PC-9 (cell line): Measurements from ENCODE around the gene GNMT.

Experiments used
- EZH2 ChIP-seq: fragments of 200-600 bp; sonication (generic); IDR thresholded peaks from 2 replicates; pipeline ENCODE4 v1.8.0; 2017; ENCODE audit warnings: antibody characterized with exemption, low read depth
- TF ChIP-seq, protein P1 (sequence below): fragments of 200-600 bp; sonication (generic); conservative IDR thresholded peaks from 2 replicates; pipeline ENCODE4 v1.6.1; 2017; ENCODE audit warnings: mixed run types, antibody characterized with exemption, mild to moderate bottlenecking, moderate library complexity

DNA sequence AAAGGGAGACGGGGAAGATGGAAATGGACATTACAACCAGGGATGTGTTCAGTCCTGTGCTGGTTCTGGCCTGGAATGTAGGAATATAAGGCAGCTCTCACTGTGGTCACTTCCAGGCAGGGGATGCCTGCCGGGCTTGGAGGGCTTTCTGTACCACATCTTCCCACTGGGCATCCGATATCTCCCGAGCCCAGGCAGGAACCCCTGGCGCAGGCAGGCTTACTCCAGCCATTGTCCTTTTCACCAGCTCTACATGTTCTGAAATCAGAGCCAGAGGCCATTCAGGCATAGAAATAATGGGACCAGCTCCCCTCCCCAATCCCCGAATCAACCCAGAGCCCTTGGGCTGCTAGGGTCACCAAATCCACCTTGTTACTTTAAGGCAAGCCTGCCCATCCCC, 51.8 kb downstream of the GNMT start:
- TF ChIP-seq, protein P1, sequence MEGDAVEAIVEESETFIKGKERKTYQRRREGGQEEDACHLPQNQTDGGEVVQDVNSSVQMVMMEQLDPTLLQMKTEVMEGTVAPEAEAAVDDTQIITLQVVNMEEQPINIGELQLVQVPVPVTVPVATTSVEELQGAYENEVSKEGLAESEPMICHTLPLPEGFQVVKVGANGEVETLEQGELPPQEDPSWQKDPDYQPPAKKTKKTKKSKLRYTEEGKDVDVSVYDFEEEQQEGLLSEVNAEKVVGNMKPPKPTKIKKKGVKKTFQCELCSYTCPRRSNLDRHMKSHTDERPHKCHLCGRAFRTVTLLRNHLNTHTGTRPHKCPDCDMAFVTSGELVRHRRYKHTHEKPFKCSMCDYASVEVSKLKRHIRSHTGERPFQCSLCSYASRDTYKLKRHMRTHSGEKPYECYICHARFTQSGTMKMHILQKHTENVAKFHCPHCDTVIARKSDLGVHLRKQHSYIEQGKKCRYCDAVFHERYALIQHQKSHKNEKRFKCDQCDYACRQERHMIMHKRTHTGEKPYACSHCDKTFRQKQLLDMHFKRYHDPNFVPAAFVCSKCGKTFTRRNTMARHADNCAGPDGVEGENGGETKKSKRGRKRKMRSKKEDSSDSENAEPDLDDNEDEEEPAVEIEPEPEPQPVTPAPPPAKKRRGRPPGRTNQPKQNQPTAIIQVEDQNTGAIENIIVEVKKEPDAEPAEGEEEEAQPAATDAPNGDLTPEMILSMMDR = no peak
- no peak for TF ChIP-seq EZH2
